Measurements from ENCODE around the gene PHYKPL.

Gene PHYKPL

DNA sequence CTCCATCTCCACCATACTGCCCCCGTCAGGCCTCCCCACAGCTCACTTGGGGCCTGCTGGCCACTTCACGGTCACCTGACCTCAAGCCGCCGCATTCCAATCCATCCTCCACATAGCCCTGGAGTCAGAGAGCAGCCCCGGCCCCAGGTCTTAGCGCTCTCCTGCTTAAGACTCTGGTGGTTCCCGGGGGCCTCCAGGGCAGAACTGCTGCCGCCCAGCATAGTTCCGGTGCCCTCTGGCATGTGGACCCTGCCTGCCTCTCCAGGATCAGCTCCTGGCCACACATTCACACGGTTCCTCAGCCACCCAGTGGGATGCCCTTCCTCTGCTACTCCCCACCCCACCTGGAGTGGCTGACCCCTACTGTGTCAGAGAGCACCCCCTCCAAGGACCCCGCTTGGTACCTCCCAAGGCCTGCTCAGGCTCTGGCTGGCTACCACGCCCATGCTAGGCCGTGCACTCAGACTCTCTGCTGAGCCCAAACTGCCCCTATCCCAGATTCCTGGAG, 8.7 kb downstream of the PHYKPL start:
- no peak overlapping the region for H3K27ac ChIP-seq (ENCODE audit: low read length)
- H3K9ac ChIP-seq (ENCODE audit: low read length), result no peak overlapping the region
- no peaks in the 10 kb centered on the region for H3K9me2 ChIP-seq (replicated peaks; ENCODE audit: insufficient read depth, low read length)
- DNase-seq, result no peak
- no peaks in the 10 kb centered on the region for H3K4me1 ChIP-seq (ENCODE audit: low read length)
- no peak overlapping the region for H2AFZ ChIP-seq (ENCODE audit: low read length)
- no peak overlapping the region for H3K4me2 ChIP-seq (ENCODE audit: low read depth, low read length)
- H3K4me3 ChIP-seq (ENCODE audit: low read length), result no peak overlapping the region
- H3K79me2 ChIP-seq (ENCODE audit: low read length), result no peaks in the 10 kb centered on the region
- H4K20me1 ChIP-seq (ENCODE audit: insufficient read depth, low read length), result no peaks in the 10 kb centered on the region
- no peaks in the 10 kb centered on the region for H3K36me3 ChIP-seq (replicated peaks; ENCODE audit: insufficient read depth, low read length)
- no peaks in the 10 kb centered on the region for H3K9me3 ChIP-seq (replicated peaks; ENCODE audit: insufficient read depth, low read length)
- H3K27me3 ChIP-seq (replicated peaks; ENCODE audit: insufficient read depth, low read length), result no peaks in the 10 kb centered on the region
- peaks cover 5% of the 10 kb centered on the region; the same call in 1 of the 2 replicates for H3F3A ChIP-seq (ENCODE audit: insufficient read depth, low read length)
- TF ChIP-seq EZH2phosphoT487 (IDR thresholded peaks at IDR 0.05; ENCODE audit: low read length) (no peak), EZH2 (optimal IDR thresholded peaks at IDR 0.05; ENCODE audit: low read depth, low read length) (no peak)
- TF ChIP-seq, protein P1, sequence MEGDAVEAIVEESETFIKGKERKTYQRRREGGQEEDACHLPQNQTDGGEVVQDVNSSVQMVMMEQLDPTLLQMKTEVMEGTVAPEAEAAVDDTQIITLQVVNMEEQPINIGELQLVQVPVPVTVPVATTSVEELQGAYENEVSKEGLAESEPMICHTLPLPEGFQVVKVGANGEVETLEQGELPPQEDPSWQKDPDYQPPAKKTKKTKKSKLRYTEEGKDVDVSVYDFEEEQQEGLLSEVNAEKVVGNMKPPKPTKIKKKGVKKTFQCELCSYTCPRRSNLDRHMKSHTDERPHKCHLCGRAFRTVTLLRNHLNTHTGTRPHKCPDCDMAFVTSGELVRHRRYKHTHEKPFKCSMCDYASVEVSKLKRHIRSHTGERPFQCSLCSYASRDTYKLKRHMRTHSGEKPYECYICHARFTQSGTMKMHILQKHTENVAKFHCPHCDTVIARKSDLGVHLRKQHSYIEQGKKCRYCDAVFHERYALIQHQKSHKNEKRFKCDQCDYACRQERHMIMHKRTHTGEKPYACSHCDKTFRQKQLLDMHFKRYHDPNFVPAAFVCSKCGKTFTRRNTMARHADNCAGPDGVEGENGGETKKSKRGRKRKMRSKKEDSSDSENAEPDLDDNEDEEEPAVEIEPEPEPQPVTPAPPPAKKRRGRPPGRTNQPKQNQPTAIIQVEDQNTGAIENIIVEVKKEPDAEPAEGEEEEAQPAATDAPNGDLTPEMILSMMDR (IDR thresholded peaks at IDR 0.05; ENCODE audit: low read length), result no peak

DNA sequence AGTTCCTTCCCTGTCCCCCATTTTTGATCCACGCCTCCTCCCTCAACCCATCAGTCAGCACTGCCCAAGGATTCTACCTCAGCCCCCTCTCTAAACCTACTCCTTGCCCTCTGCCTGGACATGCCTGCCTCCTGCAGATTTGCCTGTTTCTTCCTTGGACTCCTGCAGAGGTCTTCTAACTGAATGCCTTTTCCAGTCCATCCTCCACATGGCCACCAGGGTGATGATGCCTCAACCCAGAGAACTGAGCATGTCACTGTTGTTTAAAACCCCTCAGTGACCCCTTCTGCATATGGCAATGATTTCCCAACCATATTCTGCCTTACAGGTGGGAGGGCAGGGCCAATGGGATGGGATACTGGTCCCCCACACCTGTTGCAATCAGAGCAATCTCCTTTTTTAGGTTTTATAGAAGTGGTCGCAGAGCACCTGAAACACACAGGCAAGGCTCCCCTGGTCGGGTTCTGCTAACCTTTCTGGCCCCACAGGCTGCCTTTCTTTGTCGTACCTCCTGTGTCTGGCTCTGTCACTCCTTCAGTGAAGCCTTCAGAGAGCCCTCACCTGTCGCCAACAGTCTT, 9.3 kb downstream of the PHYKPL start:
- Histone ChIP-seq H3K79me2 (ENCODE audit: low read length) (no peaks in the 10 kb centered on the region), H3K4me1 (ENCODE audit: low read length) (no peaks in the 10 kb centered on the region), H3K9me2 (replicated peaks; ENCODE audit: insufficient read depth, low read length) (no peaks in the 10 kb centered on the region), H3K27me3 (replicated peaks; ENCODE audit: insufficient read depth, low read length) (no peaks in the 10 kb centered on the region), H2AFZ (ENCODE audit: low read length) (no peak overlapping the region), H3F3A (ENCODE audit: insufficient read depth, low read length) (peaks cover 8% of the 10 kb centered on the region; the same call in 1 of the 2 replicates), H4K20me1 (ENCODE audit: insufficient read depth, low read length) (no peaks in the 10 kb centered on the region), H3K36me3 (replicated peaks; ENCODE audit: insufficient read depth, low read length) (no peaks in the 10 kb centered on the region), H3K4me2 (ENCODE audit: low read depth, low read length) (no peak overlapping the region), H3K9me3 (replicated peaks; ENCODE audit: insufficient read depth, low read length) (no peaks in the 10 kb centered on the region), H3K4me3 (ENCODE audit: low read length) (no peak overlapping the region), H3K9ac (ENCODE audit: low read length) (no peak overlapping the region), H3K27ac (ENCODE audit: low read length) (no peak overlapping the region)
- DNase-seq, result no peak
- TF ChIP-seq, protein P1 (IDR thresholded peaks at IDR 0.05; ENCODE audit: low read length), result no peak
- TF ChIP-seq EZH2phosphoT487 (IDR thresholded peaks at IDR 0.05; ENCODE audit: low read length) (no peak), EZH2 (optimal IDR thresholded peaks at IDR 0.05; ENCODE audit: low read depth, low read length) (no peak)

DNA sequence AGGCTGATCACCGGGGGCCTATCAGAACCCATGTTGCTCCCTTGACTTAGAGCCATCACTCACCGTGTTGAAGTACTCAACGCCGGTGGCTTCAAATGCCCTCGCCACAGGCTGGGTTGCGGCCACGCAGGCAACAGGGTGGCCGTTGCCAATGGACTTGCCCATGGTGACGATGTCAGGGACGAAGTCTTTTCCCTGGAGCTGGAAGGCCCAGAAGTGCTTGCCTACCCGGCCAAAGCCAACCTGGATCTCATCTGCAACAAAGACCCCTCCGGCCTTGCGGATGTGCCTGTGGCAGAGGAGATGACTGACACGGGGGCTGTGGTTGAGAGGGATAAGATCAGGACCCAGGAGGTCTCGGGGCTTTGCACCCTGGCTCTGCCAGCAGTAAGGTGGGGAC, 10.3 kb downstream of the PHYKPL start:
- H4K20me1 ChIP-seq (ENCODE audit: insufficient read depth, low read length), result no peaks in the 10 kb centered on the region
- no peaks in the 10 kb centered on the region for H3K36me3 ChIP-seq (replicated peaks; ENCODE audit: insufficient read depth, low read length)
- no peak overlapping the region for H3K4me2 ChIP-seq (ENCODE audit: low read depth, low read length)
- no peak overlapping the region for H3K9ac ChIP-seq (ENCODE audit: low read length)
- no peaks in the 10 kb centered on the region for H3K9me3 ChIP-seq (replicated peaks; ENCODE audit: insufficient read depth, low read length)
- no peak overlapping the region for H2AFZ ChIP-seq (ENCODE audit: low read length)
- no peaks in the 10 kb centered on the region for H3K9me2 ChIP-seq (replicated peaks; ENCODE audit: insufficient read depth, low read length)
- no peak for DNase-seq
- no peaks in the 10 kb centered on the region for H3K4me1 ChIP-seq (ENCODE audit: low read length)
- TF ChIP-seq EZH2 (optimal IDR thresholded peaks at IDR 0.05; ENCODE audit: low read depth, low read length) (no peak), EZH2phosphoT487 (IDR thresholded peaks at IDR 0.05; ENCODE audit: low read length) (no peak)
- TF ChIP-seq, protein P1 (IDR thresholded peaks at IDR 0.05; ENCODE audit: low read length), result no peak
- H3F3A ChIP-seq (ENCODE audit: insufficient read depth, low read length), result peaks cover 10% of the 10 kb centered on the region; the same call in 1 of the 2 replicates
- no peaks in the 10 kb centered on the region for H3K79me2 ChIP-seq (ENCODE audit: low read length)
- no peaks in the 10 kb centered on the region for H3K27me3 ChIP-seq (replicated peaks; ENCODE audit: insufficient read depth, low read length)
- no peak overlapping the region for H3K4me3 ChIP-seq (ENCODE audit: low read length)
- H3K27ac ChIP-seq (ENCODE audit: low read length), result no peak overlapping the region

All from MM.1S (cell line).